Mucosa of rectum (tissue), 2 donors: ENCODE data around the gene TRAIP.
"Not testable (repeated sequence)": the region's sequence is repeated elsewhere in the genome, so short reads cannot be mapped to it uniquely, and the experiment has no call there.

Experiments used
- H3K27ac ChIP-seq, 2 donors: one replicate each; pipeline ENCODE4 v1.7.0; 2013; ENCODE audit warnings: inconsistent platforms in 2 of 2, low read depth in 2 of 2, low read length in 2 of 2
- H3K27me3 ChIP-seq, 2 donors: one replicate each; pipeline ENCODE4 v1.7.0; 2013; ENCODE audit warnings: low read length in 2 of 2; ENCODE audit not compliant: control insufficient read depth in 2 of 2, insufficient read depth in 2 of 2
- H3K36me3 ChIP-seq, 2 donors: one replicate each; pipeline ENCODE4 v1.7.0; 2013; ENCODE audit warnings: low read length in 2 of 2; ENCODE audit not compliant: control insufficient read depth in 2 of 2, insufficient read depth in 2 of 2
- H3K4me1 ChIP-seq, 2 donors: one replicate each; pipeline ENCODE4 v1.7.0; 2013; ENCODE audit warnings: low read length in 2 of 2, mild to moderate bottlenecking in 1 of 2; ENCODE audit not compliant: control insufficient read depth in 2 of 2, insufficient read depth in 2 of 2
- H3K4me3 ChIP-seq, 2 donors: one replicate each; pipeline ENCODE4 v1.7.0; 2013; ENCODE audit warnings: low read length in 2 of 2
- H3K9ac ChIP-seq, 2 donors: one replicate each; pipeline ENCODE4 v1.7.0; 2013; ENCODE audit warnings: low read length in 2 of 2, low read depth in 1 of 2, mild to moderate bottlenecking in 1 of 2
- H3K9me3 ChIP-seq, 2 donors: one replicate each; pipeline ENCODE4 v1.7.0; 2013; ENCODE audit warnings: low read length in 2 of 2; ENCODE audit not compliant: control insufficient read depth in 2 of 2
- donor health status: healthy.
- donor health status: Normal muscosa, but diverticular disease.

The TRAIP gene

DNA sequence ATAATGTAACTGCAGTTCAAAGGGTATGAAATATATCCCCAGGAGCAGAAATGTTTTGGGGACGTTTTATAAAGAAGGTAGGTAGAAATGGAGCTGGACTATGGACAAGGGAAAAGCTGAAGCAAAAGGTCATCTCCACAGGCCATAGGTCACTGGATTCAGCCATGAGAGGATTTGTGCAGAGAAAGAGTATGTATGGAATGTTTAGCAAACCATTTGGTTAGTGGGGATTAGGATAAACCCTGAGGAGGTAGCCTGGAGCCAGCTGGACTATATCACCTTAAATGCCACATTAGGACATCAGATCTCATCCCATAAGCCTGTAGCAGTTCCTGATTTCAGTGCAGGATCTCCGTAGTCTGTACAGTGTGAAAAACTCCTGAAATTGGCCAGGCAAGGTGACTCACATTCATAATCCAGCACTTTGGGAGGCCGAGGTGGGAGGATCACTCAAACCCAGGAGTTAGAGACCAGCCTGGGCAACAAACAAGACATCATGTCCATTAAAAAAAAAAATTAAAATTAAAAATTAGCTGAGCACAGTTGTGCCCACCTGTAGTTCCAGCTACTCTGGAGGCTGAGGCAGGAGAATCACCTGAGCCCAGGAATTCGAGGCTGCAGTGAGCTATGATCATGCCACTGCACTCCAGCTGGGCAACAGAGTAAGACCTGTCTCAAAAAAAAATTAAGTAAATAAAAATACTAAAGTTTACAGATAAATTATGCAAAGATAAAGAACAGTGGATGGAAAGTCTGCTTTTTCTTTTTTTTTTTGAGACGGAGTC is 74.8 kb downstream of the TRAIP start:
- Histone ChIP-seq H3K36me3 (peaks cover 3 to 11% of the 10 kb centered on the region in 2 donors), H3K9me3 (no peaks in the 10 kb centered on the region), H3K4me3 (no peak overlapping the region), H3K27ac (no peak overlapping the region), H3K9ac (no peak overlapping the region), H3K4me1 (peaks cover 9 to 15% of the 10 kb centered on the region in 2 donors), H3K27me3 (no peaks in the 10 kb centered on the region)

DNA sequence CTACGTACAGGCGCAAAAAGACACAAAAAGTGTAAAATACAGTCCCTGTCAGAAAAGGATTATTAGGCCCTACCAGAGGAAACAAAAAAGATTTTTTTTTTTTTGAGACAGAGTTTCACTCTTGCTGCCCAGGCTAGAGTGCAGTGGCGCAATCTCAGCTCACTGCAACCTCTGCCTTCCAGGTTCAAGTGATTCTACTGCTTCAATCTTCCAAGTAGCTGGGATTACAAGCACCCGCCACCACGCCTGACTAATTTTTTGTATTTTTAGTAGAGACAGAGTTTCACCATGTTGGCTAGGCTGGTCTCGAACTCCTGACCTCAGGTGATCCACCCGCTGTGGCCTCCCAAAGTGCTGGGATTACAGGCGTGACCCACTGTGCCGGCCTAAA is 75.4 kb downstream of the TRAIP start:
- Histone ChIP-seq H3K36me3 (peaks cover 3 to 13% of the 10 kb centered on the region in 2 donors), H3K4me1 (peaks cover 9 to 15% of the 10 kb centered on the region in 2 donors)
- H3K9ac ChIP-seq, result not testable (repeated sequence)

DNA sequence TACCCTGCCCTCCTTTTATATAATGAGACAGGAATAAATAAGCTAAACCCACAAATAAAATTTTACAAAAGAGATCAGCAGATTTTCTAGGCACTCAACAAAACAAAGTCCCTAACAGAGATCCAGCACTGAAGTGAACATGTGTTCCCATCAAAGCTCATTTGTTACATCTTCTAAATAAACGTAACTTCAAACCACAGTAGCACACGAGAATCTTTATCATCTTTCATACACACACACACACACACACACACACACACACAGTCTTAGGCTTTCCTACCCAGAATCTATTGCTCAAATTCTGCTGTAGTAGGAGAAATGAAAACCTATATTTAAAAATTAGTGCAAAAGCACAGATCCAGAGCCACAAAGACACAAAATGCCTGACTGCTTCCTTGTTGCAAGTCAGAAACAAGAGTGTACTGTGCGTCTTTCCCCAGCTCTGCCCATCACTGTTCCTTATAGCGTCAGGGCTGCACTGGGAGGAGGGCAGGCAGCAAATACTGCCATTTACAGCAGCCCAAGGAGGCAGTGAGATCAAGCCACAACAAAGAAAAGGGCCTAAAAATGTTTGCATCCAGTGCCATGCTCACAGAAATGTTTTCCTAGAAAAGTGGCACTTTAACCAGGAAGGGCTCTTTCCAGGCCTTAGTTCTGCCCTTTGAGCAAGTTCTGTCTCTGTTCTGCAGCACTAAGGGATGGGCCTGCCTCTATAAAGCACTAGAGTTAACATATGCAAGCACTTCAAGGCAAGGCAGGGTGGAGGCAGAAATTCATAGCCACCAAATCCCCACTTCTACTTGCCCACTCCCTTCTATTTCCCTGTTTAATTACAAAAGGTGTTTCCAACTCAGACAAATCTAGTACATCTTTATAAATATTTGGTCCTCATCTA is 76.0 kb downstream of the TRAIP start:
- no peak overlapping the region for H3K9ac ChIP-seq
- peaks cover 9% of the 10 kb centered on the region in 2 donors for H3K4me1 ChIP-seq

More for the DNA sequence above, 75.4 kb downstream of the TRAIP start:
- not testable (repeated sequence) for H3K27me3 ChIP-seq, H3K4me3 ChIP-seq, H3K9me3 ChIP-seq
- H3K27ac ChIP-seq, result peak overlapping the region in 1 of 2 donors; percentile 24

DNA sequence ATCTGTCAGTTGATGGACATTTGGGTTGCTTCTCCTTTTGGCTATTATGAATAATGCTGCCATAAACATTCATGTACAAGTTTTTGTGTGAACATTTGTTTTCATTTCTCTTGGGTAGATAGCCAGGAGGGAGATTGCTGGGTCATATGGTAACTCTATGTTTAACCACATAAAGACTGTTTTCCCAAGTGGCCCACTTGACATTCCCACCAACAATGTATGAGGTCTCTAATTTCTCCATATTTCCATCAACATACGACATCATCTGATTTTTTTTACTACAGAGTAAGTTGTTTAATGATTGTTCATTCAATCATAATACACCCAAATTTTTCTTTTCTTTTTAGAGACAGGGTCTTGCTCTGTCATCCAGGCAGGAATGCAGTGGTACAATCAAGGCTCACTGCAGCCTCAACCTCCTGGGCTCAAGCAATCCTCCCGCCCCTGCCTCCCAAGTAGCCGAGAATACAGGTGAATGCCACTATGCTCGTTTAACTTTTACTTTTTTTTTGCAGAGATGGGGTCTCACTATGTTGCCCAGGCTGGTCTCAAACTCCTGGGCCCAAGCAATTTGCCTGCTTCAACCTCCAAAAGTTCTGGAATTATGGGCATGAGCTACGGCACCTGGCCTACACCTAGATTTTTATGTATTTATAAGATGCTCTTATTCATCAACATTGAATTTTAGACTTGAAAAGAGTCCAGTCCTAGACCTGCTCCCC is 76.8 kb downstream of the TRAIP start:
- Histone ChIP-seq H3K27me3 (no peaks in the 10 kb centered on the region), H3K27ac (no peak overlapping the region), H3K9me3 (no peaks in the 10 kb centered on the region), H3K4me3 (no peak overlapping the region), H3K36me3 (peaks cover 3 to 17% of the 10 kb centered on the region in 2 donors), H3K9ac (no peak overlapping the region), H3K4me1 (peaks cover 3 to 9% of the 10 kb centered on the region in 2 donors)

More for the DNA sequence above, 76.0 kb downstream of the TRAIP start:
- H3K27me3 ChIP-seq, result no peaks in the 10 kb centered on the region
- no peak overlapping the region for H3K4me3 ChIP-seq
- H3K36me3 ChIP-seq, result peaks cover 3 to 14% of the 10 kb centered on the region in 2 donors
- no peaks in the 10 kb centered on the region for H3K9me3 ChIP-seq
- peak overlapping the region; percentile 21 to 24 for H3K27ac ChIP-seq
